ENCODE data around the gene USP17L24.
"Not testable (repeated sequence)": the region's sequence is repeated elsewhere in the genome, so short reads cannot be mapped to it uniquely, and the experiment has no call there.

USP17L24 gene

GRCh38 chr4:9324865-9325264 is at the start of gene USP17L24:
USP17L24 (plus strand) TSS chr4:9325165; CDS start chr4:9325165, 0 bp downstream.
- H3K9me3 ChIP-seq, H3K4me1 ChIP-seq, H4K20me1 ChIP-seq, H3K9ac ChIP-seq, H3K27ac ChIP-seq, H3K4me3 ChIP-seq, H3K27me3 ChIP-seq, H3K36me3 ChIP-seq, H3K4me2 ChIP-seq: not testable (repeated sequence)

- not testable (repeated sequence) for H3K27ac ChIP-seq, H3K9me3 ChIP-seq, H3K4me3 ChIP-seq, H4K20me1 ChIP-seq, H3K36me3 ChIP-seq, H3K27me3 ChIP-seq, H3K4me1 ChIP-seq, H3K4me2 ChIP-seq, H3K9ac ChIP-seq
These were observed 774 bp upstream of the USP17L24 start for GRCh38 chr4:9324191-9324590.

GRCh38 chr4:9329611-9330010 is 4.6 kb downstream of the USP17L24 start, which contains the start of gene USP17L25:
USP17L25 (plus strand) TSS chr4:9329911; CDS start chr4:9329911, 0 bp downstream.
- not testable (repeated sequence) for H3K27ac ChIP-seq, H3K9ac ChIP-seq, H3K36me3 ChIP-seq, H3K9me3 ChIP-seq, H3K4me3 ChIP-seq, H3K4me1 ChIP-seq, H3K4me2 ChIP-seq, H3K27me3 ChIP-seq, H4K20me1 ChIP-seq

GRCh38 chr4:9334358-9334757 is 9.4 kb downstream of the USP17L24 start, which contains the start of gene USP17L26:
USP17L26 (plus strand) TSS chr4:9334658; CDS start chr4:9334658, 0 bp downstream.
- not testable (repeated sequence) for H3K9me3 ChIP-seq, H3K4me2 ChIP-seq, H3K4me3 ChIP-seq, H3K27ac ChIP-seq, H3K9ac ChIP-seq, H4K20me1 ChIP-seq, H3K4me1 ChIP-seq, H3K36me3 ChIP-seq, H3K27me3 ChIP-seq

GRCh38 chr4:9339103-9339502 is 14.1 kb downstream of the USP17L24 start, which contains the start of gene USP17L5:
USP17L5 (plus strand) TSS chr4:9339403; CDS start chr4:9339403, 0 bp downstream.
- not testable (repeated sequence) for H3K27me3 ChIP-seq, H3K4me2 ChIP-seq, H3K9ac ChIP-seq, H3K4me1 ChIP-seq, H4K20me1 ChIP-seq, H3K9me3 ChIP-seq, H3K4me3 ChIP-seq, H3K36me3 ChIP-seq, H3K27ac ChIP-seq

- H3K9me3 ChIP-seq, H4K20me1 ChIP-seq, H3K4me2 ChIP-seq, H3K4me1 ChIP-seq, H3K4me3 ChIP-seq, H3K27ac ChIP-seq, H3K9ac ChIP-seq, H3K27me3 ChIP-seq, H3K36me3 ChIP-seq: not testable (repeated sequence)
These were observed 18.9 kb downstream of the USP17L24 start, which contains the start of gene USP17L27 for GRCh38 chr4:9343848-9344247. USP17L27 (plus strand) TSS chr4:9344148; CDS start chr4:9344148, 0 bp downstream.

GRCh38 chr4:9348593-9348992 is 23.6 kb downstream of the USP17L24 start, which contains the start of gene USP17L28:
USP17L28 (plus strand) TSS chr4:9348893; CDS start chr4:9348893, 0 bp downstream.
- H3K27me3 ChIP-seq, H3K36me3 ChIP-seq, H3K4me2 ChIP-seq, H3K4me1 ChIP-seq, H3K9ac ChIP-seq, H3K9me3 ChIP-seq, H4K20me1 ChIP-seq, H3K27ac ChIP-seq, H3K4me3 ChIP-seq: not testable (repeated sequence)

GRCh38 chr4:9350866-9351265 is 25.9 kb downstream of the USP17L24 start:
- H3K27me3 ChIP-seq, H3K4me3 ChIP-seq, H3K9me3 ChIP-seq, H3K36me3 ChIP-seq, H4K20me1 ChIP-seq, H3K9ac ChIP-seq, H3K27ac ChIP-seq, H3K4me2 ChIP-seq, H3K4me1 ChIP-seq: not testable (repeated sequence)

- not testable (repeated sequence) for H3K4me1 ChIP-seq, H3K36me3 ChIP-seq, H3K27me3 ChIP-seq, H3K27ac ChIP-seq, H3K9ac ChIP-seq, H3K4me2 ChIP-seq, H3K9me3 ChIP-seq, H4K20me1 ChIP-seq, H3K4me3 ChIP-seq
These were observed 28.4 kb downstream of the USP17L24 start, which contains the start of gene USP17L29 for GRCh38 chr4:9353338-9353737. USP17L29 (plus strand) TSS chr4:9353638; CDS start chr4:9353638, 0 bp downstream.

- not testable (repeated sequence) for H3K27me3 ChIP-seq, H3K36me3 ChIP-seq, H4K20me1 ChIP-seq, H3K27ac ChIP-seq, H3K4me1 ChIP-seq, H3K9me3 ChIP-seq, H3K4me2 ChIP-seq, H3K4me3 ChIP-seq, H3K9ac ChIP-seq
These were observed 37.9 kb downstream of the USP17L24 start, which contains the start of gene USP17L30 for GRCh38 chr4:9362829-9363228. USP17L30 (plus strand) TSS chr4:9363129; CDS start chr4:9363129, 0 bp downstream.
